NCI-H187 treated with DMSO at 0.1 percent for 48 hours (cell line): ENCODE results near the gene TM2D3.

ENCODE experiments used
- DNase-seq: peaks from one replicate; lab custom pipeline; 2025; lab: John Stamatoyannopoulos, UW

TM2D3 gene

GRCh38 chr15:101604124-101604874, 47.9 kb downstream of the TM2D3 start:
- no peak for DNase-seq

GRCh38 chr15:101602801-101603200, 49.4 kb downstream of the TM2D3 start:
- DNase-seq: no peak

- DNase-seq: no peak
Measured at GRCh38 chr15:101600035-101600434, 52.1 kb downstream of the TM2D3 start.

GRCh38 chr15:101599091-101599490, 53.1 kb downstream of the TM2D3 start:
- no peak for DNase-seq

GRCh38 chr15:101597360-101597928, 54.7 kb downstream of the TM2D3 start:
- DNase-seq: no peak

- DNase-seq: no peak
Measured at GRCh38 chr15:101596633-101597032, 55.5 kb downstream of the TM2D3 start.
